Mucosa of gallbladder (tissue), 1 donor: Measurements from ENCODE around the gene POLDIP2. TPM values are rescaled to one million over a fixed set of nuclear protein-coding genes. Genes with fewer than 3 reads are reported as not detected.

Experiments
- DNase-seq: peaks from one replicate; pipeline ENCODE4 v3.0.0-alpha.2; 2020; ENCODE audit warnings: low spot score
- total RNA-seq: library from RNA; stranded (reverse); gene quantifications from one replicate; pipeline ENCODE4 v1.2.1, GENCODE V29; 2021
- donor health status: DM: no; HTN: no; CAD: no.

Gene POLDIP2
- total RNA-seq, 1 donor from 2014 or later: 88.8 TPM

DNA sequence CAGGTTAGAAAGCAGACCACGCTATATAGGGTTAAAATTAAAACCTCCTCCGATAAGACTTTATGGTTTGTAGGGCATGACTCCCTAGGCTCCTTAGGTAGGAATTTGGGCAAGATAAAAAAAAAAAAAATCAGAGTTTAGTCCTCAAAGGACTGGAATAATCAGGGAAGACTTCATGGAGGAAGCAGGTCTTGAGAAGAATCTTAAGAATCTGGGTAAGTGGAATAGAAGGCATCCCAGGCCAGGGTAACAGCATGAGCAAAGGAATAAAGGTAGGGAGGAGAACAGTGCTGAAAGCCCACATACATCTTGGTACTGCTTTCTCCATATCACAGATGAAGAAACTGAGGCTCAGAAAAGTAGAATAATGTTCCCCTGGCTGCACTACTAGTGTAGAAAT lies 33.2 kb upstream of the POLDIP2 start:
- no peak for DNase-seq

DNA sequence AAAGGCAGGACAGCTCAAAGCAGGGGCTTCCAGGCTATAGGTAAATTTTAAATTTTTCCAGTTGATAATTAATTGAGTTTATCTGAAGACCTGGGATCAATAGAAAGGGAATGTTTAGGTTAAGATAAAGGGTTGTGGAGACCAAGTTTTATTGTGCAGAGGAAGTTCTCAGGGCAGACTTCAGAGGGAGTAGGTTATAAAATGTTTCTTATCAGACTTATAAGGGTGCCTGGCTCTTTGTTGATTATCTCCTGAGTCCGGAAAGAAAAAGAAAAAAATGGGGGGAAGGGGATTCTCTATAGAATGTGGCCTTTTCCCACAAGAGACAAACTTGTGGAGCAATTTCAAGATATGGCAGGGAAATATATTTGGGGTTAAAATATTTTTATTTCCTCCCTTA lies 32.8 kb upstream of the POLDIP2 start:
- no peak for DNase-seq

DNA sequence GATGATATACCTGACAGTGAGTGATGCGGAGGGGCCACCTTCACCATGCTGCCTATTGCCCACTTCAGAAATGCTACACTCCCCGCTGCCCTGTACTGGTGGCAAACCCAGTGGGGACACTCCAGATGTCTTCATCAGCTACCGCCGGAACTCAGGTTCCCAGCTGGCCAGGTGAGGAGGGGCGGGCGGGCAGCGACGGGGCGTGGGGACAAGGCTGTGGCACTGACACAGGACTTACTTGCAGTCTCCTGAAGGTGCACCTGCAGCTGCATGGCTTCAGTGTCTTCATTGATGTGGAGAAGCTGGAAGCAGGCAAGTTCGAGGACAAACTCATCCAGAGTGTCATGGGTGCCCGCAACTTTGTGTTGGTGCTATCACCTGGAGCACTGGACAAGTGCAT lies 30.8 kb upstream of the POLDIP2 start:
- no peak for DNase-seq

DNA sequence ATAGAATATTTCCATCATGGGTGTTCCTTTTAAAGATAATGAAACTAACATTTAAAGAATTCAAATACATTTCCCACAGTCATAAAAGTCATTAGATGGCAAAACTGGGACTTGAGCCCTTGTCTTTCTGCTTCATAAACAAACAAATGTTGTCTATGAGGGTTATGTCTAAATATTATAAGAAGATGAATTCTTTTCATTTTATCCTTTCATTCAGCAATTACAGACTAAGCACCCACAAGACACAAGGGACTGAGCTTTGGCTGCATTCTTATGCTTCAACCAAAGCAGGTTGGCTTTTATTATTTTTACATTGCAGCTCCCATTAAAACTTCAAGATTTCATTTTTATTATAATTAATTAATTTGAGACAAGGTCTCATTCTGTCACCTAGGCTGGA lies 29.1 kb upstream of the POLDIP2 start:
- DNase-seq: no peak

DNA sequence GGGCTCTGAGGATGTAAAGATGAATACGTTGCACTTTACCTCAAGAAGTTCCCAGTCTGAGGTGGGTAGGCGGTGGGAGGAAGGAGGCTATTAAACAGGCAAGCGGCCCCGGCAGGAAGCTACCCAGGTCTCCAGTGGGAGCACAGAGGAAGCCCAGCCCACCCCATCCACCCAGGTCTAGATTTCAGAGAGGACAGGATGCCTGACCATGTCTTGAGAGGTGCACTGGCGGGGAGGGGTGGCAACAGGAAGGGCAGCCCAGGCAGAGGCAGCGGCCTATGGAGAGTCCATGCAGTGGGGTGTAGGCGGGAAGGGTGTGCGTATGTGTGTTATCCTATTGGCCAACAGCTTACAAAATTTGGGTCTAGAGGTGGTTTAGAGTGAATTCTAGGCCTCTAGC lies 28.1 kb upstream of the POLDIP2 start:
- DNase-seq: no peak

DNA sequence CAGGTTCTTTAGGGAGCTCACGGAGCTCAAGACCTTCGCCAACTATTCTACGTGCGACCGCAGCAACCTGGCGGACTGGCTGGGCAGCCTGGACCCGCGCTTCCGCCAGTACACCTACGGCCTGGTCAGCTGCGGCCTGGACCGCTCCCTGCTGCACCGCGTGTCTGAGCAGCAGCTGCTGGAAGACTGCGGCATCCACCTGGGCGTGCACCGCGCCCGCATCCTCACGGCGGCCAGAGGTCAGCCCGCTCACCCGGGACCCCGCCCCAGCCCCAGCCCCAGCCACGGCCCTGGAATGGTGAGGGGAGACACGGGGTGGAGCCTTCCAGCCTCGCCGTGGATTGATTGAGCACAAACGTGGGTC lies 27.7 kb upstream of the POLDIP2 start:
- DNase-seq: no peak

DNA sequence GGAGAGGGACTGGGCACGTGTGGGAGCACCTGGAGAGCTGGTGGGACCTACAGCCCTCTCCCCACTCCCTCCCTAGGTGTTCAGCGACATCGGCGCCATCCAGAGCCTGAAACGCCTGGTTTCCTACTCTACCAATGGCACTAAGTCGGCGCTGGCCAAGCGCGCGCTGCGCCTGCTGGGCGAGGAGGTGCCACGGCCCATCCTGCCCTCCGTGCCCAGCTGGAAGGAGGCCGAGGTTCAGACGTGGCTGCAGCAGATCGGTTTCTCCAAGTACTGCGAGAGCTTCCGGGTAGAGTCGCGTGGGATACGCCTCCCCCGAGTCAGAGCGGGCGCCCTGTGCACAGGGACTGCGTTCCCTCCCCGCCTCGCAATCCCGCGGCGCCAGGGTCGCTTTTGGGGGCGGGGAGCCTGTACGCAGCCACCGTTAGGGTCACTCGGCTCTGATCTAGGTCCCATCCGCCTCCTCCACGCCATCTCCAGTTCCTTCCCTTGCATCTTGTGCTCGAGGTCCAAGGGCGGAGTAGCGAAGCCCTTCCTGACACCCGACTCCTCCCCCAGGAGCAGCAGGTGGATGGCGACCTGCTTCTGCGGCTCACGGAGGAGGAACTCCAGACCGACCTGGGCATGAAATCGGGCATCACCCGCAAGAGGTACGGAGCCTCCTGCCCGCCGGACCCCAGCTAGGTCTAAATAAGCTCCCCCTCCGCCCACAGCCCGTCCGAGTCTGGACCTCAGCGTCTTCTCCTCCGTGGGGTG lies 27.1 kb upstream of the POLDIP2 start:
- DNase-seq: peak; percentile 75

DNA sequence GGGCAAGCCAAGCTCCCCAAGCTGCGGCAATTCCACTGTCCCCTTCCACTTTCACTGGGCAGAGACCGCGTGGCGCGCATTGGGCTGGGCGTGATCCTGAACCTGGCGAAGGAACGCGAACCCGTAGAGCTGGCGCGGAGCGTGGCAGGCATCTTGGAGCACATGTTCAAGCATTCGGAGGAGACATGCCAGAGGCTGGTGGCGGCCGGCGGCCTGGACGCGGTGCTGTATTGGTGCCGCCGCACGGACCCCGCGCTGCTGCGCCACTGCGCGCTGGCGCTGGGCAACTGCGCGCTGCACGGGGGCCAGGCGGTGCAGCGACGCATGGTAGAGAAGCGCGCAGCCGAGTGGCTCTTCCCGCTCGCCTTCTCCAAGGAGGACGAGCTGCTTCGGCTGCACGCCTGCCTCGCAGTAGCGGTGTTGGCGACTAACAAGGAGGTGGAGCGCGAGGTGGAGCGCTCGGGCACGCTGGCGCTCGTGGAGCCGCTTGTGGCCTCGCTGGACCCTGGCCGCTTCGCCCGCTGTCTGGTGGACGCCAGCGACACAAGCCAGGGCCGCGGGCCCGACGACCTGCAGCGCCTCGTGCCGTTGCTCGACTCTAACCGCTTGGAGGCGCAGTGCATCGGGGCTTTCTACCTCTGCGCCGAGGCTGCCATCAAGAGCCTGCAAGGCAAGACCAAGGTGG lies 24.0 kb upstream of the POLDIP2 start:
- DNase-seq: peak; percentile 33

DNA sequence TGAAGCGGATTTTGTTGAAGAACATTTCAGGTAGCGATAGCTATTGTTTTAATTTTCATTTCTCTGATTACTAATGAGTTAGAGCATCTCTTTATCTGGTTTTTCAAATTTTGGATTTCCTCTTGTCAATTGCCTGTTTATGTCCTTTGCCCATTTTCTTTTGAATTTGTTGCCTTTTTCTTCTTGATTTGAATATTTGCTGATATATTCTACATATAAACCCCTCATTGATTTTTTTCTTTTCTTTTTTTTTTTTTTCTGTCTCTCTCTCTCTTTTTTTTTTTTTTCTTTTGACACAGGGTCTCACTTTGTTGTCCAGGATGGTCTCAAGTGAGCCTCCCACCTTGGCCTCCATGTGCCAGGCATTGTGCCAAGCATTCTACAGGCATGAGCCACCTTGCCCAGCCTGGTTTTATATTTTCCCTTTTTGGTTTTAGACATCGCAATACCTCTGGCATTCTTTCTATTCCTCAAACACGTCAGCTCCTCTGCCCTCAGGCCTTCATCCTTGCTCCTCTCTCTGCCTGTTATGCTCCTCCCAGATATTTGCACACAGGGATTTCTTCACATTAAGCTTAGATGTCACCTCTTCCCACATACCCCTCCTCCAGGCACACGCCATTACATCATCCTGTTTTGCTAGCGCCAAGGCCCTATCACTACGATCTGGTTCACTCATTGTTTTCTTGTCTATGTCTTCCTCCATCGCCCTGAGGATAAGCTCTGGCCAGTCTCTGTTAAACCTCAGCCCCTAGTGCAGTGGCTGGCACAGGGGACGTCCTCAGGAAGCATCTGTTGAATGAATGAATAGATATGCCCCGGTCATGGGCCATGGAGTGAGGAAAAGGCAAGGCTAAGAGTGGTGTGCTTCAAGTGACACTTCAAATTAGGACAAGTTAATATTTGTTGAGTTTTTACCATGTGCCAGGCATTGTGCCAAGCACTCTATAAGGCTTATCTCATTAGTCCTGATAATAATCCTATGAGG lies 22.8 kb upstream of the POLDIP2 start:
- peak; percentile 62 for DNase-seq

DNA sequence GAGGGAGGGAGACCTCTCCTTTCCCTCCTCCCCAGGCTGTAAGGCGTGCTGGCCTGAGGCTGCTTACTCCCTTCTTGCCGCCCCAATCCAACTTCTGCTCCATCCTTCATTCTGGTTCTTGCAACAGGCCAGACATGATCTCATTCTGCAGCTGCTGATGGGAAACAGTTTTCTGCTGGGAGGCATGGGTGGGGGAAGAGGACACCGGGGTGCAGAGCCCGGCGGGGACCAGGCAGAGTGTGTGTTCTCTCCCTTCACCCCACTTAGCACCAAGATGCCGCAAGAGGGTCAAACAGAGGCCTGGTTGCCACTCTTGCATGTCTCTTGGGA lies 15.6 kb upstream of the POLDIP2 start:
- no peak for DNase-seq

DNA sequence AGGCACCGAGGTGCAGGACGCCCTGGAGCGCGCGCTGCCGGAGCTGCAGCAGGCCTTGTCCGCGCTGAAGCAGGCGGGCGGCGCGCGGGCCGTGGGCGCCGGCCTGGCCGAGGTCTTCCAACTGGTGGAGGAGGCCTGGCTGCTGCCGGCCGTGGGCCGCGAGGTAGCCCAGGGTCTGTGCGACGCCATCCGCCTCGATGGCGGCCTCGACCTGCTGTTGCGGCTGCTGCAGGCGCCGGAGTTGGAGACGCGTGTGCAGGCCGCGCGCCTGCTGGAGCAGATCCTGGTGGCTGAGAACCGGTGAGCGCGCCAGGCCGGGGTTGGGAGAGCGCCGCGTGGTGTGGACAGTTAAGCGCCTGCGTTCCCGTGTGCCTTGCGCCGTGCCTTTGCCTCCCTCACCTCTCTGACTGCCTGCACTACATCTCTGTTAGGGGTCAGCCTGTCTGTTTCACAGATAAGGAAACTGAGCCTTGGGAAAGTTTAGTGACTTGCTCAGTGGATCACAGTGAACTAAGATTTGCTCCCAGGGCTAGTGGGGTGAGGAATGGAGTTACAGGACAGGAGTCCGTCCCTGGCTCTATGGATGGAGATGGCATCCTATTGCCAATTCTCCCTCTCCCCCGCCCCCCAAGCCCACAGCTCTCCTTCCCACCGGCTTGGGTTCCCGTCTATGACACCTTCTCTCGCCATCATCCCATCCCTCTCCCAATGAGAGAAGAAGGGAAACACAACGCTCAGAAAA lies 15.0 kb upstream of the POLDIP2 start:
- no peak for DNase-seq

DNA sequence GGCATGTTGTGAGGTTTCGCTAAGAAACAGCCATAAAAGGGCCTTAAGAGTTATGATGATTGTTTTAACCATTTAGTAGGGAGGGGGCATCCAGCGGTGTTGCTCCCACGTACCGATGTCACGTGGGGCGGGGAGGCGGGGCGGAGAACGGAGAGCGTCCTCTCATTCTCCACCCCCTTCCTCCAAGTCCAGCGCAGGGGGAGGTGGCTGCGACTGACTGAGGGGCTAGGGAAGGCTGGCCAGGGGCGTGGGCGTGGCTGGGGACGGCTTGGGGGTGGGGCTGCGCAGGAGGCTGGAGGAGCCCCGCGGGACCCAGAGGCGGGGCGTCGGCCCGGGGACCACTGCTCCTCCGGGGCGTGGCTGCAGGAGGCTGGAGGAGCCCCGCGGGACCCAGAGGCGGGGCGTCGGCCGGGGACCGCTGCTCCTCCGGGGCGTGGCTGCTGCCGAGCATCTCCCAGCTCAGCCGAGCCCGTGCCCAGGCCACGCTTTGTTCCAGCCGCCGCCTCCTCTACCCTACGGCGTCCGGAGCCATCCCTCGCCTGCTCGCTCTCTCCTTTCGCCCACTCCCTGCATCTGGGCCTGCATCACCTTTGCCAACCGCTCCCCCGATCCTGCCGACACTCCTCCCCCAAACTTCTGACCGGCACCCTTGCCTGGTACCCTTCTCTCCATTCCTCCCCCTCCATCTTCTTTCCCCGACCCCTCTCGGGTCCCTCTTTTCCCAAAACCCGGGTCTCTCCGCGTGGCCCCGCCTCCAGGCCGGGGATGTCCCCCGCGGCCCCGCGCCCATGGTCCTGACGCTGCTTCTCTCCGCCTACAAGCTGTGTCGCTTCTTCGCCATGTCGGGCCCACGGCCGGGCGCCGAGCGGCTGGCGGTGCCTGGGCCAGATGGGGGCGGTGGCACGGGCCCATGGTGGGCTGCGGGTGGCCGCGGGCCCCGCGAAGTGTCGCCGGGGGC lies 14.2 kb upstream of the POLDIP2 start, which contains the start of gene SARM1:
Gene SARM1 (plus strand): TSS at position 450 of the 958 bp plus-strand sequence. CDS start 339 bp downstream, at position 789.
- DNase-seq: peak; percentile 82

DNA sequence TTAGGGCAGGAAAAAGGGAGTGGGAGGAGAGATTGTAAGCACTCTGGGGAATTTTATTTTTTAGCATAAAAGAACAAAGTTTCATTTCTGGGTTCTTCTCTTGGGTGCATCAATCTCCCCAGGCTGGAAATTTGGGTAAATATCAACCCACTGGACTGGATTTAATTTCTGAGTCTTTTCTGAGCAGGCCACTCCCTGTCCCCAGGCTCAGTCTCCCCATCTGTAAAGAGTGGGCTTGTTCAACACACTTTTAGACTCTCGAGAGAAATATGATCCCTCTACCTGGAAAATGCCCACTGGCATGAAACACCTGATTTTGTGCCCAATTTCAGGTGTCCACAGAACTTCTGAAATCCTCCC lies 13.4 kb upstream of the POLDIP2 start:
- no peak for DNase-seq

DNA sequence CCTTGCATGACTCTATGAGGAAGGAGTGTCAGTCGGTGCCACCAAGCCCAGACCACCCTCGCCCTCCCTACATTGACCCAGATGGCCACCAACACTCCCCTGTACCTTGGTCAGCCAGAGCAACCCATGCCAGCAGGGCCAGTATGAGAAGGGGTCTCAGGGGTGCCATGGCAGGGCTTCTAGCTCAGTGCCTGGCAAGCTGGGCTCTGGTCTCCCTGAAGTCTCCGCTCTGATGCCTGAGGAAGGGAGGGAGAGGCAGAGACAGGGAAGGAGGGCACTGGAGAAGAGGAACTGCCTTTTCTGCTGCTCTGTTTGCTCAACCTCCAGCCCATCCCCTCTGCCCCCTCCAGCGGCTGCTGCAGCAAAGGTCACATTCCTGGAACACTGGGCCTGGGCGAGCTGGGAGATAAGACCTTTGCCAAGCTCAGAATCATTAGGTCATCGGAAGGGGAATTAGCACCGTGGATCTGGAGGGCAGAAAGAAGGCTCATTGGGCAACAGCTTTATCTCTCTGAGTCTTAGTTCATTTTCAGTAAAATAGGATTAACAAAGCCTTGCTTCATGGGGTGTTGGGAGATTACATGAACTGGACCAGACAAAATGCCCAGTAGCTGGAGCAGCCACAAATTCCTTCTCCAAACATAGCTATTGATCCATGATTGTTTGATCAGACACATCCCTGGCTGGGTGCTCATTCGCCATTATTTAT lies 12.9 kb upstream of the POLDIP2 start, which contains the start of gene VTN:
Gene VTN (minus strand): TSS at position 273 of the 709 bp plus-strand sequence. CDS start 104 bp downstream, at position 169.
- DNase-seq: peak; percentile 79

DNA sequence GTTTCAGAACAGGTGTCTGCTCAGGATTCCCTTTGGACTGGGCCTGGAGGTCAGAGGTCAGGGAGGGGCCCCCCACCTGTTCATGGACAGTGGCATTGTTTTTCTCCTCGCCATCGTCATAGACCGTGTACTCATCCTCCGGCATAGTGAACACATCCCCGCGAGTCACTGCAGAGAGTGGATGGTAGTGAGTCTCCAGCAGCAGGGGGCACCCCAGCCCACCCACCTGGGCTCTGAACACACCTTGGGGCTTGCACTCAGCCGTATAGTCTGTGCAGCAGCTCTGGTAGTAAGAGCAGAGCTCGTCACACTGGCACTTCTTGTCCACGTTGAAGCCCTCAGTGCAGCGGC lies 12.3 kb upstream of the POLDIP2 start:
- peak; percentile 28 for DNase-seq

DNA sequence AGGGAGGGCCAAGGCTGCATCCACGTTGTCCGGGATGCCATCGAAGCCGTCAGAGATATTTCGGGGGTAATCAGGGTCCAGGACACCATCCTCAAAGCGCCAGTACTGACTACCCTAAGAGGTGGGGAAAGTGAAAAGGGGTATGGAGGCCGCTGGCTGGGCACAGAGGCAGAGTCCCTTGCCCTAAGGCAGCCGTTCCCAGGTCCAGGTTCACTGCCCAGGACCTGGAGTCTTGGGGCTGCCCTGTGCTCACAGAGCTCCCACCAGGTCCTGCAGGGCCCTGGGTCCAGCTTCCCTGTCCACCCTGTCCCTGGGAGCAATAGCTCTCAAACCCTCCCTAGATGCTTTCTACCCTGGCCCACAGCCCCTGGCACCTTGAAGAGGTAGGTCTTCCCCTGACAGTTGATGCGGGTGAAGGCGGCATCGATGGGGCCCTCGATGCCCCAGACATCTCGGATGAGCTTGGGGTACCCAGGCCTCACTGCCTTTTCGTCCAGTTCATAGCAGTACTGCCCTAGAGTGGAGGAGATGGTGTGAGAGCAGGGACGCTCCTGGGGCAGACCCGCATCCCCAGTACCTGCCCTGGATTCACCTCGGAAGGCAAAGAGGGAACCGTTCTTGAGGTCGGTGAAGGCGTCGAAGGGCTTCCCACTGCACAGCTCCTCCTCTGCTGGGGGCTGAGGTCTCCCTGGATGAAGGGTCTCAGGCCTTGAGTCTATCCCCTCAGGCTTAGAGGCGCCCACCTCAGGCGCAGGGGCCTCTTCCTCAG lies 11.8 kb upstream of the POLDIP2 start:
- DNase-seq: no peak

DNA sequence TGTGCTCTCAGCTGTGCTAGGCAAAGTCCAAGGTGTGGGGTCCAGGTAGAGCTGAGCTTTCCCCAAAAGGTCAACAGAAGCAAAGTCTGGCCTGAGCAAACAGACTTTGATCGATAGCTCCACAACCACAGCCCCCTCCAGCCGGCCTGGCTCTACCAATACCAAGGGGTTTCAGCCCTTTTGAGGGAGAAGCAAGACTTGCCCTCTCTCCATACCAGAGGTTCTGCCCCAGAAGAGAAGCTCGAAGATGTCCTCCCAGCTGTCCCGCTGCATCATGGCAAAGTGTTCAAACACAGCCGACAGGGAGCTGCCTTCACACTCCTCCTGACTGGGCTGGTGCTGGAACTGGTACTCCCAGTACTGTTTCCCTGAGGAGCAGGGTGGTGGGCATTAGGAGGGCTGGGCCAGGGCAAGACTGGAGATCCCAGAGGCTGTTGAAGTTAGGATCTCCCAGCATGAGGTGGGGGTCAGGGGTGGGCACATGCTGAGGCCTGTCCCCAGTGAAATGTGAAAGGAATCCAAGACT lies 11.0 kb upstream of the POLDIP2 start:
- DNase-seq: no peak

DNA sequence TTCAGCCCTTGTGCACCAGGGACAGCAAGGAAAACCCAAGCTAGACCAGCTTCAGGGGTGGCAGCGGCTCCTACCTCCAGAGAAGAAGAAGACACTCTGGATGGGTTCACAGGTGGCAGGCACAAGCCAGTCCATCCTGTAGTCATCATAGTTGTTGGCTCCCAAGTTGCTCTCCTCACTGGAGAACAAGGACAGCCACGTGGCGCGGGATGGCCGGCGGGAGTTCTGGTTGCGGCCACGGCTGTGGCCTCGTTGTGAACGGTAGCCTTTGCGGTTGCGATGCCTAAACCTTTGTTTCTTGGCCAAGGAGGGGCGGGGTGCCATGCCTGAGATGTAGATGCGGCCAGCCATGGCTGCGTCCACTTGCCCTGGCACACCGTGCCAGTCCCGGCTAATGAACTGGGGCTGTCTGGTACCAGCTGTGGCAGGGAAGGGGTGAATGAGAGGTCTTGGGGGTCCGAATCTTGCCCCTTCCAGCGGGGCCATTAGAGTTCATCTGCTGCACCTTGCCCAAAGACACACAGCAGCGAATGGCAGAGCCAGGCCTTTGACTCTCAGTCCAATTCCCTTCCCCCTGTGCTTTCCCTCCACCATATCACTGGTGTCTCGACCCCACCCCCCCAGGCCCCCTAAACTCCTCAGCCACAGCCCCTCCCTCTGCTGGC lies 10.4 kb upstream of the POLDIP2 start:
- DNase-seq: no peak
